Suprapubic skin (tissue), 4 donors: ENCODE measurements around the gene KREMEN1.

Experiments
- POLR2A ChIP-seq, 2 donors: fragments of 450-650 bp; IDR thresholded peaks; one replicate each; pipeline ENCODE4 v1.6.1; 2017; ENCODE audit warnings: antibody characterized with exemption in 2 of 2, mild to moderate bottlenecking in 2 of 2, moderate library complexity in 2 of 2
- POLR2AphosphoS5 ChIP-seq, 3 donors: sonication (generic); formaldehyde crosslinking; IDR thresholded peaks; one replicate each; pipeline ENCODE4 v1.6.1; 2017; ENCODE audit warnings: antibody characterized with exemption in 3 of 3
- TF ChIP-seq, protein P1 (sequence below), 2 donors: fragments of 200-600 bp in 1 of 2; fragments of 450-650 bp in 1 of 2; sonication (generic) in 1 of 2; IDR thresholded peaks; one replicate each; pipeline ENCODE4 v1.5.1; 2016 to 2019; ENCODE audit warnings: antibody characterized with exemption in 2 of 2, mild to moderate bottlenecking in 1 of 2, moderate library complexity in 1 of 2

DNA sequence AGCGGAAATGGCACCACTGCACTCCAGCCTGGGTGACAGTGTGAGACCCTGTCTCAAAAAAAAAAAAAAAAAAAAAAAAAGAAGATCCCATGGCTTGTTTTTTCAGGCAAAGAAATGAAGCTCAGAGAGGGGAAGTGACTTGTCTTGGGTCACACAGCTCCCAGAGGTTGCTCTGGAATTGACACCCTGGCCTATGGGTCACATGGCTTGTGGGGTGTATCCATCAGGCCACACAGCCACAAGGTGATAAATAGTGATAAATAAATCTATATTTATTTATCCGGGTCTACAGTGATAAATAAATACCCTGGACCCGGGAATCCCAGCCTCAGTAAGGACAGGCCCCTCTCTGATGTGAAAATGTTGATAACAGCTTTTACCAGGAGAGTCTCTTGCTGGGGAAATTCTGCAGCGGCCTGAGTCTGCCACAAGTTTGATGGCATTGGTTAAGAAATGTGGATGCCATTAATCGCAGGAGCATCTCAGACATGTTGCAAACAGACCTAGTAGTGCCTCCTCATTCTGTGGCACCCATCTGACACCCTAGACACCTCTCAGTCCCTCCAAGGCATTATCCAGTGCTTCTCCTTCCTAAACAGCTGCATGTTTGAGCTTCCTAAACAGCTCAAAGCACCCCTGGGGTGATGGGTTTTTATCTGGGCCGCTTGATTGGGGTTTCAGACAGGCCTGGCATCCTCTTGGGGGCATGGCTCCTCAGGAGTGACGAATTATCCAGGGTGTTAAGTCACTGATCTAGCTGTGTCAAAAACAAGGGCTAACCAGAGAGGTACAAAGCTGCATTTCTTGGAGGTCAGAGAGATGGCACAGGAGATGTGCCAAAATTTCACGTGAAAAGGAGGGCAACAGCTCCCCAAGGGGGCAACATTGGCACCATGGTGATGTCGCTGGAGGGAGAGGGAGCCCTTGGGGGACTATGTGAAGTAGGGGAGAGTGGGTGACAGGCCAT lies 130.9 kb downstream of the KREMEN1 start:
- TF ChIP-seq POLR2AphosphoS5 (IDR thresholded peaks at IDR 0.05) (no peak), POLR2A (IDR thresholded peaks at IDR 0.05) (no peak)
- TF ChIP-seq, protein P1, sequence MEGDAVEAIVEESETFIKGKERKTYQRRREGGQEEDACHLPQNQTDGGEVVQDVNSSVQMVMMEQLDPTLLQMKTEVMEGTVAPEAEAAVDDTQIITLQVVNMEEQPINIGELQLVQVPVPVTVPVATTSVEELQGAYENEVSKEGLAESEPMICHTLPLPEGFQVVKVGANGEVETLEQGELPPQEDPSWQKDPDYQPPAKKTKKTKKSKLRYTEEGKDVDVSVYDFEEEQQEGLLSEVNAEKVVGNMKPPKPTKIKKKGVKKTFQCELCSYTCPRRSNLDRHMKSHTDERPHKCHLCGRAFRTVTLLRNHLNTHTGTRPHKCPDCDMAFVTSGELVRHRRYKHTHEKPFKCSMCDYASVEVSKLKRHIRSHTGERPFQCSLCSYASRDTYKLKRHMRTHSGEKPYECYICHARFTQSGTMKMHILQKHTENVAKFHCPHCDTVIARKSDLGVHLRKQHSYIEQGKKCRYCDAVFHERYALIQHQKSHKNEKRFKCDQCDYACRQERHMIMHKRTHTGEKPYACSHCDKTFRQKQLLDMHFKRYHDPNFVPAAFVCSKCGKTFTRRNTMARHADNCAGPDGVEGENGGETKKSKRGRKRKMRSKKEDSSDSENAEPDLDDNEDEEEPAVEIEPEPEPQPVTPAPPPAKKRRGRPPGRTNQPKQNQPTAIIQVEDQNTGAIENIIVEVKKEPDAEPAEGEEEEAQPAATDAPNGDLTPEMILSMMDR (IDR thresholded peaks at IDR 0.05): no peak
